ENCODE results near the gene TEX36. TPM values are rescaled to one million over a fixed set of nuclear protein-coding genes. Genes with fewer than 3 reads are reported as not detected.

The TEX36 gene
- total and polyA plus RNA-seq, 9 of the 15 experiments (the other 6 are each of a cell fraction or from before 2014, with no cell fraction given) = 0.10 to 0.82 (median 0.15) TPM; not detected in 6

GRCh38 chr10:125708971-125709503, 26.1 kb upstream of the TEX36 start:
- WGBS (ENCODE audit: insufficient coverage, low coverage, missing lambda C conversion rate) = 4% methylated on average over 5 of the region's 5 CpGs

More at GRCh38 chr10:125708971-125709503, 26.1 kb upstream of the TEX36 start:
- no peak for FAIRE-seq
- H3K4me2 ChIP-seq (ENCODE audit: insufficient read depth, low read length) = no peak overlapping the region
- peaks cover 4 to 9% of the 10 kb centered on the region in 2 experiments; a peak in 2 of 5 replicates for H3K27me3 ChIP-seq (ENCODE audit: control insufficient read depth in 2 of 2, insufficient read depth in 2 of 2, low read length in 2 of 2)
- H3K27ac ChIP-seq (ENCODE audit: extremely low read depth, low read depth, low read length) = no peak overlapping the region
- H2AFZ ChIP-seq (ENCODE audit: low read depth, low read length) = no peak overlapping the region
- no peaks in the 10 kb centered on the region for H4K20me1 ChIP-seq (replicated peaks; ENCODE audit: control insufficient read depth, insufficient read depth, low read length)
- no peak for DNase-seq (ENCODE audit: extremely low read depth in 1 of 4, low spot score in 3 of 4)
- H3K4me3 ChIP-seq = no peak overlapping the region
- in situ Hi-C loops (cut with MboI) (no loop called here), intact Hi-C loops (cut with micrococcal nuclease) (no loop called here)
- no TSS peak for BruUV-seq (replicated peaks)
- H3K9me1 ChIP-seq (ENCODE audit: control insufficient read depth, insufficient read depth, low read length) = no peaks in the 10 kb centered on the region
- TF ChIP-seq SRSF1 (IDR thresholded peaks at IDR 0.05; ENCODE audit: low read depth, low read length) (no peak), LARP7 (IDR thresholded peaks at IDR 0.05) (no peak), RFX7 (CRISPR knock-in tag; IDR thresholded peaks at IDR 0.05) (no peak), ZBTB34 (CRISPR knock-in tag; IDR thresholded peaks at IDR 0.05) (no peak), TAF1 (IDR thresholded peaks at IDR 0.05; ENCODE audit: control insufficient read depth, extremely low read depth, insufficient read depth, low read length, severe bottlenecking) (no peak)
- no peaks in the 10 kb centered on the region for H3K36me3 ChIP-seq (ENCODE audit: control insufficient read depth, insufficient read depth, low read length)
- no peak overlapping the region for H3K9ac ChIP-seq (ENCODE audit: insufficient read depth in 1 of 2, low read depth in 2 of 2, low read length in 2 of 2)
- H3K4me1 ChIP-seq (replicated peaks in 1 of 2; ENCODE audit: control insufficient read depth in 2 of 2, insufficient read depth in 2 of 2, low read length in 2 of 2) = no peaks in the 10 kb centered on the region; a peak in 1 of 5 replicates
- ChIA-PET POLR2A (no interaction called here), CTCF (ENCODE audit: low intra/inter-chr PET ratio) (no interaction called here)
- ATAC-seq = no peak
- no peaks in the 10 kb centered on the region for H3K79me2 ChIP-seq (ENCODE audit: control insufficient read depth, insufficient read depth, low read length)
- H3K9me3 ChIP-seq (replicated peaks; ENCODE audit: control insufficient read depth, insufficient read depth, low read depth, low read length) = no peaks in the 10 kb centered on the region
